NCI-H2227 (cell line): Measurements from ENCODE around the gene MECP2.

Experiments used
- DNase-seq: peaks from one replicate; lab custom pipeline; 2025; ENCODE audit not compliant: unreplicated experiment; lab: John Stamatoyannopoulos, UW

MECP2 gene

DNA sequence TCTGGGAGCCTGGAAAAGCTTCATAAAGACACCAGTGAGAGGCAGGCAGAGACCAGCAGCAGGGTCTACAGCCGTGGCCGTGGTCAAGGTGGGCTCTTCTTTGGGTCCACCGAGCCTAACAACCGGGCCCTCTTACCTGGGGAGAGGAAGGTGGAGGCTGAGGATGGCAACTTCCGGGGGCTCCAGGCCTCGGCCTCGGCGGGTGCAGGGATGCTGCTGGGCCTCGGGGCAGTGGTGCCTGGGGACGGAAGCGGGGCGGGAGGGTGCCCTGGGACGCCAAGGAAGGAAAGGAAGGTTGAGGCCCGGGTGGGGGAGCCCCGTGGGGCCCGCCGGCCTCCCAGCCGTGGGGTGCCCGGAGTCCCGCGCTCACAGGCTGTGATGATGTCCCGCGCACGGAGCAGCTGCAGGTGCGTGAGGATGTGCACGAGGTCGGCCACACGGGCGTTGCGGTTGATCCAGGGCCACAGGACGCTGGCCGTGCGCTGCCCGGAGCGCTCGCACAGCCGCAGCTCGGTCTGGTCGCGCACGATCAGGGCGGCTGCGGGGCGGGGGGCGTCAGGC lies 78.4 kb downstream of the MECP2 start:
- DNase-seq = no peak

DNA sequence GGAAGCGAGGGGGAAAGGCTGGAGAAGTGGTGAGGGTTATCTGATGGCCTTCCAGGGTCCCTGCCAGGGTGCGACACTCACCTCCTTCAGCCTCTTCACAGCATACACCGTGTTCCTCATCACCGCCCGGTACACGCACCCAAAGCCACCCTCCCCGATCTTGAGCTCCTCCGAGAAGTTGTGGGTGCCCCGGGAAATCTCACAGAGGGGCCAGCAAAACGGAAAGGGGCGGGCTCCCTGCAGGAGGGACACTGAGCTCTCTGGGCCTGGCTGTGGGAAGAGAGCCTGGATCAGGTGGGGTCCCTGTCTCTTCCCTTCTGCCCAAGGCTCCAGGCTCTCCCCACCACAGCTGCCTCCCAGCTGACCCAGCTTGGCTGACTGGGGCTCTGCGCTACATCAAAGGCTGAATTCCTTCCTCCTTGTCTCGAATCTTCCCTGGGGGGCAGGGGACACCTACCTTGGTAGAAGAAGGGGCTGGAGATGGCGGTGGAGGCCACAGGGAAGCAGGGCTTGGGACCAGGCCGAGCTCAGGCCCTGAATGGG lies 78.9 kb downstream of the MECP2 start:
- DNase-seq = no peak

DNA sequence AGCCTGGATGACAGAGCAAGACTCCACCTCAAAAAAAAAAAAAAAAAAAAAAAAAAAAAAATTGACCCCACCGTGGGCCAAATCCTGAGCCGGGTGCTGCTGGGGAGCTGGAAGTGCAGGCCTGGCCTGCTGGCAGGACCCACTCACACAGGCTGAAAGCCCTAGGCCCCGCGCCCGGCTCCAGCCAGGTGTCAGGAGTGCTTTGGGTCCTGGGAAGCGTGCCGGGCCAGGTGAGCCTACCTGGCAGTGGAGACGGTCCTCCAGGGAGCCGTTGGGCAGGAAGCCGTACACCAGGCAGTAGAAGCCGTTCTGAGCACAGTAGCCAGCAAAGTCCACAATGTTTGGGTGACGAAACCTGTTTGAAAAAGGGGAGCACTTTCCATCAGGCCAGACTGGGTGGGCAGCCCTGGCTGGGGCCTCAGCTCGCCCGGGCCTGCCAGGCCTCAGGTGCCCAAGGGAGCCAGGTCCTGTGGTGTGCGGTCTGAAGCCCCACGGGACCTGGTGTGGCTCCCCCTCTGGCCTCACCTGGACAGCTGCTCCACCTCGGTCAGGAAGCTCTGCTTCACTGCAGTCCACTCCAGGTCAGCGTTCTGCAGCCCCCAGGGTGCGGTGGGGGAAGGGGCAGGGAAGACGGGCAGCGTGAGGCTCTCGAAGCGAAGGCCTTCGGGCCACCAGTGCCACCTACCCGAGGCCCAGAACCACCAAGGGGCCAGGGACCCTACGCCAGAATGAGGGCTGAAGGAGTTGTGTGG lies 79.6 kb downstream of the MECP2 start:
- no peak for DNase-seq

DNA sequence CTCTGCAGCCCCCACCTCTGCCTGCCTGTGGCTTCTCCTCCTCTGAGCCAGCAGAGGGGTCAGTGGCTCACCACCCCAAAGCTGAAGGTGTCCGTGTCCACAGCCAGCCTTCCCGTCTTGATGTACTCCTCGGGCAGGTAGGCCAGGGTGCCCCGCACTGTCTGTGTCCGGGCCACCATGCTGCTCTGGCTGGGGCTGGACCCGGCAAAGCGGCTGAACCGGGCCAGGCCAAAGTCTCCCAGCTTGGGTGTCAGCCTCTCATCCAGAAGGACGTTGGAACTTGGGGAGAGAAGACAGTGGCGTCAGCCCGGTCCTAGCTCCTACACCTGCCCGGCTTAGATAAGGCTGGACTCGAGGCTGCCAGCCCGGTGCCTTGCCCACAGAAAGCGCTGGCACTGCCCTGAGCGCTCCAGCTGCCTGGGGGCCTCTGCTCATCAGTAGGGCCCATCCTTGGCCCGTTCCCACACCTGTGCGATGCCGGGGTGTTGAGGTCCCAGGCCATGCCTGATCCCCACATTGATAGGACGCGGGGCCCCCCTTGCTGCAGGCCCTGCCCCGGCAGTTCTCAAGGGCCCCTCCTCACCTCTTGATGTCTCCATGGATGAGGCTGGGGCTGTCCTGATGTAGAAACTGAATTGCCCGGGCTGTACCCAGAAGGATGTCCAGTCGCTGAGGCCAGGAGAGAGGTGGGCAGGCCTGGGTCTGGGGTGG lies 81.0 kb downstream of the MECP2 start:
- DNase-seq = no peak

- DNase-seq = no peak
Measured at GRCh38 chrX:154015581-154016264, 81.8 kb downstream of the MECP2 start.

DNA sequence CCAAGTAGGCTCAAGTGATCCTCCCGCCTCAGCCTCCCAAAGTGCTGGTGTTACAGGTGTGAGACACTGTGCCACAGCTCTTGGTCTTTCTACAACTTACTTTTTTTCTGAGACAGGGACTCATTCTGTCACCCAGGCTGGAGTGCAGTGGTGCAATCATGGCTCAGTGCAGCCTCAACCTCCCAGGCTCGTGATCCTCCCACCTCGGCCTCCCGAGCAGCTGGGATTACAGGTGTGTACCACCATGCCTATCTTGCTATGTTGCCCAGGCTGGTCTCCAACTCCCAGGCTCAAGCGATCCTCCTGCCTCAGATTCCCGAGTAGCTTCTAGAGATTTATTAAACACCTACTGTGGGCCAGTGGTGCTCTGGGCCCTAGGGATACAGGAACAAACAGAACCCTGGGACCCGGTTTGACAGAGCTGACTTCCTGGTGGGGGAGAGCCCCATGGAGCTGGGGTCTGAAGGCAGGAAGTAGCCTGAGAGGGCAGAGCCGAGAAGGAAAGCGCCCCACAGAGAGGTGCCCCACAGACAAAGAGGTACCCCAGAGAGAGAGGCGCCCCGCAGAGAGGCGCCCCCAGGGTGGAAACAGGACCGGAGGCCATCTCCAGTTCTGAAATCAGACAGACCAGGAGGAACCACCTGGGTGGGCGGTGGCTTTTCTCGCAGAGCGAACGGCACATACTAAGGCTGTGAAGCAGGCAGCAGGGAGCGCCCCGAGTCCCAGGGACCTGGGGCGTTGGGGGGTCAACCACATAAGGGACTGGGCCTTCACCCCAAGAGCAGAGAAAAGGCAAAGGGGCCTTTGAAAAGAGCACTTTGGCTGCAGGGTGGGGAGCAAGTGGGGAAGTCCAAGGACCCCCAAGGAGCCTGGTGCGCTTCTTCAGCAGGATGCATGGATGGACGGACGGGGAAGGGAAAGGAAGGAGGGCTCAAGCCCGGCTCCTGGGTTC lies 82.8 kb downstream of the MECP2 start:
- no peak for DNase-seq

DNA sequence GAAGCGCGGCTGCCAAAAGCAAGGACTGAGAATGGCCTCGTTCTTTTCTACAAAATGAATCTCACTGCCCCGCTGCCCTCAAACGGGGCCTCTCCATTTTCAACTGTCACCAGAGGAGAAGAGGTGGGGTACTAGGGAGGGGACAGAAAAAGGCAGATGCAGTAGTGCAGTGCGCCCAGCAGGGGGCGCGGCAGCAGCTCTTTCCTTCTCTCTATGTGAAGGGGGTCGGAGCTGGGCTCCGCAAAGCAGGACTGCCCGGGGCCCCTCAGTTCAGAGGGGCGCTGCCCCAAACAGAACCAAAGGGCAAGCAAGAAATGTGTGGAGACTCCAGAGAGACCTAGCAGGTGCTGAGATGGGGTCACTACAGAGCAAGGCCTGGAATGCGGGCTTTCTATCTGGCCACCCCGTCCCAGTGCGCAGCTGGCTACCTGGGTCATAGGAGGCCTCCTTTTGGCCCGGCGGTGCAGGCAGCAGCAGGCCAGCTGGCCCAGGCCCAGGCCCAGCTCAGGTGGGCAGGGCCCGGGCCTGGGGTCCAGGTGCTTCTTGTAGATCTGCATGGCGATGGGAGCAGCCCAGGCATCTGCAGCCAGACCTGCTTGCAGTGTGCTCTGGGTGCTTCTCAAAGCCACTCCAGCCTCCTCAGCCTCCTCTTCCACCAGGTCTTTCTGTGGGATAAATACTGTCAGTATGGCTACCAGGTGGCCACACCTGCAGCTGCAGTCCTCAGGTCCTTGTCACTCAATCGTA lies 83.7 kb downstream of the MECP2 start:
- peak; percentile 54 for DNase-seq

DNA sequence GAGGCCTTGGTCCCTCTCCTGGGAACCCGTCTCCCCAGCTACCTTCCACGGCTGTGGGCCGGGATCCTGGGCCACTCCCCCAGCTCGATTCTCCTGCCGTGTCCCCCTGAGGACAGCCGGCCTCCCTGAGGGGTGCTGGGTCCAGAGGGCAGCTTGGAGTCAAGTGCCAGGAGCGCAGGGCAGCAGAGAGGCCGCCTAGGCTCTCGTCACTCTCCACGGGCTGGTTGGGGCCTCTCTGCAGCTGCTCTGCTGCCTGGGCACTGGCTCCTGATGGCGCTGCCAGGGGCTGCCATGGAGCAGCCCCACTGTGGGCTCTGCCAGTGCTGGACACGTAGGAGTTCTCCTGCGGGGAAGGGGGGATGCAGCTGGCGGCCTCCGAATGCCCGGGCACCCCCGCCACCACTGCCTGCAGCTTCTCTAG lies 84.5 kb downstream of the MECP2 start:
- no peak for DNase-seq

GRCh38 chrX:154012336-154012991 lies 85.1 kb downstream of the MECP2 start:
- no peak for DNase-seq

GRCh38 chrX:154011376-154012335 lies 85.9 kb downstream of the MECP2 start:
- no peak for DNase-seq

DNA sequence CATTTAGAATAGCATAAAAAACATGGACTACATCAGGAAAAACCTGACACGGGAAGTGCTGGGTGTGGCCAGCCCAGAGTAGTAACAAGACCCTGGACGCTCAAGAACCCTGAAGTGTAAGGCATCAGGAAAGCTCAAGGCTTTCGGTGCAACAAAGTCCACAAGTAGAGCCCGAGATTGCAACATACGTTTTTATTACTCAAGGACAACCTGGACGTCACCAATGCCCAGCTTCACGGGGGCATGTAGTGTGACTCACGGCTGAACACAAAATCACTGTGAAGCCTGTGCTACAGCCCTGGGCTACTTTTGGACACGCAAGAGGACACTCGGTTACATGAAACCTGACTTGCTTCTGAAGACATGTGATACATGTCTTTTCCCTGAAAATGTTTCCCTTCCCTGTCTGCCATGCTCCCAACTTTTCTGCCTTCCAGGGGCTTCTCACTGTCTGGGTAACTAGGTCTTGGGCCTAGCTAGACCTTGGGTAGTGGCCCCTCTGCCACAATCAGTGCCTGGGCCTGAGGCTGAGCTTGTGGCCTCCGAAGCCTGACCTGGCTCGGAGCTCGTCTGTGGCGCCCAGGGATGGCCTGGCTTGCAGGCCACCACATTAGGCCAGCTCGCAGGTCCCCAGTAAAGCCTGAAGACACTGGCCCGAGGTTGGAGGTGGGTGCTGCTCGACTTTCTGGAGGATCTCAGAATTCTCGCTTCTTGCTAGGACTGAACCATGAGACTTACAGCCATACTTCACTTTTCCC lies 87.0 kb downstream of the MECP2 start:
- DNase-seq = no peak

DNA sequence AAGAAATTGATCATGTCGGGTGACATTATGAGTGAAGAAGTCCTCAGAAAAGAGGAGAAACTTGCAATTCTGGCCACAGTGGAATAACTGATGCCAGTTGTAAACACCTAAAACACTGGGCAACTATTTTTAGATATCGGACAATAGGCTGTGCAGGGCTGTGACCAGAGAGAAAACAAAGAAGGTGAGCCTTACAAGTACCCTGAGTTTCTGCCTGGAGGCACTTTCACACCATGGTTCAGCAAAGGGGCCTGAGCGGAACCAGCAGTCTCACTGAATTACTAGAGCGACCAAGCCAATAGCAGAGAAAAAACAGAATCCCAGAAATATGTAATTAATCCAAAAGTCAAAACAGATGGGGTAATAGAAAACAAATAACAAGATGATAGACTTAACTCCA lies 89.0 kb downstream of the MECP2 start:
- no peak for DNase-seq

GRCh38 chrX:154006947-154007346 lies 90.6 kb downstream of the MECP2 start:
- no peak for DNase-seq

DNA sequence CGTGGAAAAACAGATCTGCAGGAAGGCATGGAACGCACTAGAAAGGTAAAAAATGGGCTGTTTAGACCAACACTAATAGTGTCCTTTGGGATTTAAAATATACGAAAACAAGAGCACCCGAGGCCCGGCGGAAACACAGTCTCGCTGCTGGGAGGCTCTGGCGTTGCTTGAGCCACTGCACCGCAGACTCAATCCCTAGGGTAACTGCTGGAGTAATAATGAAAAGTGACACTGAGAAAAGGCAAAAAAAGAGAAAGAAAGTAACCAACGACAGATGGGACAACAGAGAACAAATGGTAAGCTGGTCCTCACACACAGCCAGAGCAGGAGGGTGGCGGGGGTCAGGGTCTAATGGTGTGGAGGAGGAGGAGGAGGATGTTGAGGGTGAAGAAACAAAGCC lies 93.2 kb downstream of the MECP2 start:
- no peak for DNase-seq

DNA sequence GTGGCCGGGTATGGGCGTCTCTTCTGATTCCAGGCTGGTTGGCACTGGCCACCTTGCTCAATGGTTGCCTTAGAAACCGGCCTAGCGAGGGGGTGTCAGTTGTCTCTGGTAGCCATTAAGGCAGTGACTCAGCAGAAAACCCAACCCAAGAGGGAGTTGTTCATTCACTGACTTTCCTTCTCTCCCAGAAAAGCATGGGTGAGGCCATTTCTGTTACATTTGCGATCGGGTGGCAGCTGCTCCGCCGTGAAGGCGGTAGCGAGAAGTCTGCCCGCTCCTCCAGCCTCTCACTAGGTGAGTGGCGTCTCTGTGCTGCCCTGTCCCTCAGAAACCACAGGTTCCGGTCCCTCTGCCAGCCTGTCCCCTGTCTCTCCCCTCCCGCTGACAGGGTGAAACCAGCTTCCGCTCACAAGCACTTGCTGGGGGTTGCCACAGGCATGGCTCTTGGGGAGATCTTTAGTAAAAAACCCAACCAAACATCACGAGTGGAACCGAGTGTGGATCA lies 95.2 kb downstream of the MECP2 start:
- DNase-seq = peak; percentile 52

GRCh38 chrX:154000051-154000450 lies 97.5 kb downstream of the MECP2 start:
- no peak for DNase-seq
